Fibroblast of lung (primary cell): ENCODE measurements around the gene DCAF11.

ENCODE experiments used
- EZH2 ChIP-seq: IDR thresholded peaks from 2 replicates; pipeline ENCODE4 v1.5.1; 2012; ENCODE audit warnings: low read length, control low read depth, mild to moderate bottlenecking; ENCODE audit errors: missing control alignments
- TF ChIP-seq, protein P1 (sequence below), 2 donors: IDR thresholded peaks in 1 of 2; conservative IDR thresholded peaks in 1 of 2; 1 replicate in 1 of 2; 2 replicates in 1 of 2; pipeline ENCODE4 v1.5.1; 2011 to 2012; ENCODE audit warnings: low read length in 2 of 2, control low read depth in 1 of 2, inconsistent platforms in 1 of 2, low read depth in 1 of 2, mild to moderate bottlenecking in 1 of 2

- TF ChIP-seq, protein P1, sequence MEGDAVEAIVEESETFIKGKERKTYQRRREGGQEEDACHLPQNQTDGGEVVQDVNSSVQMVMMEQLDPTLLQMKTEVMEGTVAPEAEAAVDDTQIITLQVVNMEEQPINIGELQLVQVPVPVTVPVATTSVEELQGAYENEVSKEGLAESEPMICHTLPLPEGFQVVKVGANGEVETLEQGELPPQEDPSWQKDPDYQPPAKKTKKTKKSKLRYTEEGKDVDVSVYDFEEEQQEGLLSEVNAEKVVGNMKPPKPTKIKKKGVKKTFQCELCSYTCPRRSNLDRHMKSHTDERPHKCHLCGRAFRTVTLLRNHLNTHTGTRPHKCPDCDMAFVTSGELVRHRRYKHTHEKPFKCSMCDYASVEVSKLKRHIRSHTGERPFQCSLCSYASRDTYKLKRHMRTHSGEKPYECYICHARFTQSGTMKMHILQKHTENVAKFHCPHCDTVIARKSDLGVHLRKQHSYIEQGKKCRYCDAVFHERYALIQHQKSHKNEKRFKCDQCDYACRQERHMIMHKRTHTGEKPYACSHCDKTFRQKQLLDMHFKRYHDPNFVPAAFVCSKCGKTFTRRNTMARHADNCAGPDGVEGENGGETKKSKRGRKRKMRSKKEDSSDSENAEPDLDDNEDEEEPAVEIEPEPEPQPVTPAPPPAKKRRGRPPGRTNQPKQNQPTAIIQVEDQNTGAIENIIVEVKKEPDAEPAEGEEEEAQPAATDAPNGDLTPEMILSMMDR (conservative IDR thresholded peaks at IDR 0.05 in 1 of 2, IDR thresholded peaks at IDR 0.05 in 1 of 2; ENCODE audit: low read depth in 1 of 2, low read length in 2 of 2), result no peak
- TF ChIP-seq EZH2, result no peak
Observed at GRCh38 chr14:24113801-24114531, 611 bp upstream of the DCAF11 start.
